Uterus (tissue), 2 donors: ENCODE data around the gene ADAM10.

Source experiments
- POLR2A ChIP-seq, 2 donors: fragments of 450-650 bp; IDR thresholded peaks; one replicate each; pipeline ENCODE4 v1.6.1; 2016; ENCODE audit warnings: antibody characterized with exemption in 2 of 2, mild to moderate bottlenecking in 1 of 2, moderate library complexity in 1 of 2
- TF ChIP-seq, protein P1 (sequence below), 4 experiments: fragments of 200-600 bp in 2 of 4; fragments of 450-650 bp in 2 of 4; sonication (generic) in 2 of 4; IDR thresholded peaks; one replicate each; pipeline ENCODE4 v1.5.1; 2016 to 2019; ENCODE audit warnings: antibody characterized with exemption in 4 of 4, mild to moderate bottlenecking in 2 of 4, moderate library complexity in 1 of 4

DNA sequence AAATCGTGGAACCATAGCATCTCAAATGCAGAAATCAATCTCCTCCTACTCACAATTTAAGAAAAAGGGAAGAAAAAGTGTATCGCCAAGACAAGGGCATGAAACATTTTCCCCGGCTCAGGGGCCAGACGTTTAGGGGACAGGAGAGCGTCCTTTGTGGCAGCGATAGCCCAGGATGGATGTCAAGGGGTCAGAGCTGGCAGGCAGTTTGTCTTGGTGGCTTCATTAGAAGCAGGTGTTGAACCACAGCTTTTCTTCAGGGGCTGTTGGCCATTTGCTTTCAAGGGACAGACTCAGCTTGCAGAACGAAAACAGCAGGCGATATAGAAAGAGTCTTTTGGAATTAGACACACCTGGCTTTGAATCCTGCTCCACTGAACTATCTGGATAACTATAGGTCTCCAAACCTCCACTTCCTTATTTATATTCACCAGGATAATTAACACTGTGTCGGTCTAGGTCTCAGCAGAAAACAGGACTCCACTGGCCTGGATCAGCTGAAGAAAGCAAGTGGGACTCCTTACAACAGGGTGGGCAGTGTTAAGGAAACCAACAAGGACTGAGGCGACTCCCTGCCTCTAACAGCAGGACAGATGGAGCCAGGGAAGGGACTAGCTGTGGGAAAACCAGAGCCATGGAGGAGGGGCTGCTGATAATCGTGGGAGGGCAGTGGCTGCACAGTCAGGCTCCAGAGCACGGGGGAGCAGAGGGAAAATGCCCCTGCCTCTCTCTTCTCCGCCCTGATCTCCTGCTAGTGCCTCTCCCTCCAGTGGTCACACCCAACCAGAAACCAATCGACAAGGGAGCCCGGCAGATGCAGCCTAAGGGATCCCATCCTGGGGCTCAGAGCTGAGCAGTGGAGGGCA, 194.1 kb downstream of the ADAM10 start:
- TF ChIP-seq, protein P1, sequence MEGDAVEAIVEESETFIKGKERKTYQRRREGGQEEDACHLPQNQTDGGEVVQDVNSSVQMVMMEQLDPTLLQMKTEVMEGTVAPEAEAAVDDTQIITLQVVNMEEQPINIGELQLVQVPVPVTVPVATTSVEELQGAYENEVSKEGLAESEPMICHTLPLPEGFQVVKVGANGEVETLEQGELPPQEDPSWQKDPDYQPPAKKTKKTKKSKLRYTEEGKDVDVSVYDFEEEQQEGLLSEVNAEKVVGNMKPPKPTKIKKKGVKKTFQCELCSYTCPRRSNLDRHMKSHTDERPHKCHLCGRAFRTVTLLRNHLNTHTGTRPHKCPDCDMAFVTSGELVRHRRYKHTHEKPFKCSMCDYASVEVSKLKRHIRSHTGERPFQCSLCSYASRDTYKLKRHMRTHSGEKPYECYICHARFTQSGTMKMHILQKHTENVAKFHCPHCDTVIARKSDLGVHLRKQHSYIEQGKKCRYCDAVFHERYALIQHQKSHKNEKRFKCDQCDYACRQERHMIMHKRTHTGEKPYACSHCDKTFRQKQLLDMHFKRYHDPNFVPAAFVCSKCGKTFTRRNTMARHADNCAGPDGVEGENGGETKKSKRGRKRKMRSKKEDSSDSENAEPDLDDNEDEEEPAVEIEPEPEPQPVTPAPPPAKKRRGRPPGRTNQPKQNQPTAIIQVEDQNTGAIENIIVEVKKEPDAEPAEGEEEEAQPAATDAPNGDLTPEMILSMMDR (IDR thresholded peaks at IDR 0.05) = no peak
- TF ChIP-seq POLR2A (IDR thresholded peaks at IDR 0.05) = no peak
